ENCODE measurements around the gene RPS23.
"Not testable (repeated sequence)": the region's sequence is repeated elsewhere in the genome, so short reads cannot be mapped to it uniquely, and the experiment has no call there.

GRCh38 chr5:82272571-82273356 lies 5.4 kb downstream of the RPS23 start:
- TF ChIP-seq, protein P1, sequence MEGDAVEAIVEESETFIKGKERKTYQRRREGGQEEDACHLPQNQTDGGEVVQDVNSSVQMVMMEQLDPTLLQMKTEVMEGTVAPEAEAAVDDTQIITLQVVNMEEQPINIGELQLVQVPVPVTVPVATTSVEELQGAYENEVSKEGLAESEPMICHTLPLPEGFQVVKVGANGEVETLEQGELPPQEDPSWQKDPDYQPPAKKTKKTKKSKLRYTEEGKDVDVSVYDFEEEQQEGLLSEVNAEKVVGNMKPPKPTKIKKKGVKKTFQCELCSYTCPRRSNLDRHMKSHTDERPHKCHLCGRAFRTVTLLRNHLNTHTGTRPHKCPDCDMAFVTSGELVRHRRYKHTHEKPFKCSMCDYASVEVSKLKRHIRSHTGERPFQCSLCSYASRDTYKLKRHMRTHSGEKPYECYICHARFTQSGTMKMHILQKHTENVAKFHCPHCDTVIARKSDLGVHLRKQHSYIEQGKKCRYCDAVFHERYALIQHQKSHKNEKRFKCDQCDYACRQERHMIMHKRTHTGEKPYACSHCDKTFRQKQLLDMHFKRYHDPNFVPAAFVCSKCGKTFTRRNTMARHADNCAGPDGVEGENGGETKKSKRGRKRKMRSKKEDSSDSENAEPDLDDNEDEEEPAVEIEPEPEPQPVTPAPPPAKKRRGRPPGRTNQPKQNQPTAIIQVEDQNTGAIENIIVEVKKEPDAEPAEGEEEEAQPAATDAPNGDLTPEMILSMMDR (conservative IDR thresholded peaks at IDR 0.05; ENCODE audit: low read depth, low read length), result not testable (repeated sequence)
- TF ChIP-seq EZH2 (IDR thresholded peaks at IDR 0.05; ENCODE audit: borderline replicate concordance, low read depth, low read length, poor library complexity, severe bottlenecking), result not testable (repeated sequence)

Measured in A673 (cell line).